ENCODE data around the gene RBP4.

The RBP4 gene

GRCh38 chr10:93601146-93601773, at the start of gene RBP4:
Gene RBP4 (minus strand): TSS chr10:93601235. CDS start chr10:93601028, 207 bp downstream.
- DNase-seq (ENCODE audit: low read depth, low spot score) = no peak

- no peak for DNase-seq (ENCODE audit: low read depth, low spot score)
These were observed 38.8 kb upstream of the RBP4 start for GRCh38 chr10:93639791-93640190.

GRCh38 chr10:93630625-93631557, 29.9 kb upstream of the RBP4 start:
- DNase-seq (ENCODE audit: low read depth, low spot score) = no peak

GRCh38 chr10:93629647-93630305, 28.7 kb upstream of the RBP4 start:
- DNase-seq (ENCODE audit: low read depth, low spot score) = no peak

GRCh38 chr10:93628858-93629257, 27.8 kb upstream of the RBP4 start:
- DNase-seq (ENCODE audit: low read depth, low spot score) = no peak

GRCh38 chr10:93622942-93623341, 21.9 kb upstream of the RBP4 start:
- DNase-seq (ENCODE audit: low read depth, low spot score) = no peak

- no peak for DNase-seq (ENCODE audit: low read depth, low spot score)
These were observed 19.9 kb upstream of the RBP4 start for GRCh38 chr10:93620925-93621324.

GRCh38 chr10:93615576-93616235, 14.7 kb upstream of the RBP4 start:
- no peak for DNase-seq (ENCODE audit: low read depth, low spot score)

- DNase-seq (ENCODE audit: low read depth, low spot score) = no peak
These were observed 13.2 kb upstream of the RBP4 start for GRCh38 chr10:93614101-93614825.

GRCh38 chr10:93613126-93613525, 12.1 kb upstream of the RBP4 start:
- DNase-seq (ENCODE audit: low read depth, low spot score) = no peak

GRCh38 chr10:93612311-93612710, 11.3 kb upstream of the RBP4 start, which contains the start of gene PDE6C:
Gene PDE6C (plus strand): TSS chr10:93612537. CDS start chr10:93612726, 189 bp downstream.
- DNase-seq (ENCODE audit: low read depth, low spot score) = no peak

GRCh38 chr10:93608421-93608820, 7.4 kb upstream of the RBP4 start:
- no peak for DNase-seq (ENCODE audit: low read depth, low spot score)

GRCh38 chr10:93604146-93604545, 3.1 kb upstream of the RBP4 start:
- DNase-seq (ENCODE audit: low read depth, low spot score) = no peak

- DNase-seq (ENCODE audit: low read depth, low spot score) = no peak
These were observed 2.0 kb upstream of the RBP4 start for GRCh38 chr10:93603023-93603422.

GRCh38 chr10:93601774-93602162, 733 bp upstream of the RBP4 start:
- no peak for DNase-seq (ENCODE audit: low read depth, low spot score)

GRCh38 chr10:93600446-93601145, 439 bp downstream of the RBP4 start:
- DNase-seq (ENCODE audit: low read depth, low spot score) = peak; percentile 6

GRCh38 chr10:93599778-93600177, 1.3 kb downstream of the RBP4 start:
- DNase-seq (ENCODE audit: low read depth, low spot score) = no peak

GRCh38 chr10:93599335-93599734, 1.7 kb downstream of the RBP4 start:
- no peak for DNase-seq (ENCODE audit: low read depth, low spot score)

GRCh38 chr10:93598157-93598556, 2.9 kb downstream of the RBP4 start:
- DNase-seq (ENCODE audit: low read depth, low spot score) = no peak

GRCh38 chr10:93597075-93597599, 3.9 kb downstream of the RBP4 start:
- no peak for DNase-seq (ENCODE audit: low read depth, low spot score)

Measured in brain pericyte (primary cell).